ENCODE measurements around the gene FIBCD1. TPM values are rescaled to one million over a fixed set of nuclear protein-coding genes. Genes with fewer than 3 reads are reported as not detected.
A peak's percentile ranks its signal among the peaks of the same experiment; 100 is the strongest.

FIBCD1 gene
- total and polyA plus RNA-seq, 8 donors = 0.18 to 6.4 (median 0.41) TPM; not detected in 4

- H3K4me1 ChIP-seq = peaks cover 18 to 98% (median 54%) of the 10 kb centered on the region in 4 donors
- WGBS, 5 donors = 73 to 84% (median 79%) methylated on average over 6 of the region's 6 CpGs
Measured at GRCh38 chr9:130864541-130864940, 74.5 kb downstream of the FIBCD1 start.

DNA sequence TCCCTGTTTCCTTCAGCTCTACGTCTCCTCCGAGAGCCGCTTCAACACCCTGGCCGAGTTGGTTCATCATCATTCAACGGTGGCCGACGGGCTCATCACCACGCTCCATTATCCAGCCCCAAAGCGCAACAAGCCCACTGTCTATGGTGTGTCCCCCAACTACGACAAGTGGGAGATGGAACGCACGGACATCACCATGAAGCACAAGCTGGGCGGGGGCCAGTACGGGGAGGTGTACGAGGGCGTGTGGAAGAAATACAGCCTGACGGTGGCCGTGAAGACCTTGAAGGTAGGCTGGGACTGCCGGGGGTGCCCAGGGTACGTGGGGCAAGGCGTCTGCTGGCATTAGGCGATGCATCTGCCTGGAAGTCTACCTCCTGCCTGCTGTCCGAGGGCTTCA lies 76.3 kb downstream of the FIBCD1 start:
- no peak for TF ChIP-seq EP300 (IDR thresholded peaks at IDR 0.05)
- TF ChIP-seq, protein P1, sequence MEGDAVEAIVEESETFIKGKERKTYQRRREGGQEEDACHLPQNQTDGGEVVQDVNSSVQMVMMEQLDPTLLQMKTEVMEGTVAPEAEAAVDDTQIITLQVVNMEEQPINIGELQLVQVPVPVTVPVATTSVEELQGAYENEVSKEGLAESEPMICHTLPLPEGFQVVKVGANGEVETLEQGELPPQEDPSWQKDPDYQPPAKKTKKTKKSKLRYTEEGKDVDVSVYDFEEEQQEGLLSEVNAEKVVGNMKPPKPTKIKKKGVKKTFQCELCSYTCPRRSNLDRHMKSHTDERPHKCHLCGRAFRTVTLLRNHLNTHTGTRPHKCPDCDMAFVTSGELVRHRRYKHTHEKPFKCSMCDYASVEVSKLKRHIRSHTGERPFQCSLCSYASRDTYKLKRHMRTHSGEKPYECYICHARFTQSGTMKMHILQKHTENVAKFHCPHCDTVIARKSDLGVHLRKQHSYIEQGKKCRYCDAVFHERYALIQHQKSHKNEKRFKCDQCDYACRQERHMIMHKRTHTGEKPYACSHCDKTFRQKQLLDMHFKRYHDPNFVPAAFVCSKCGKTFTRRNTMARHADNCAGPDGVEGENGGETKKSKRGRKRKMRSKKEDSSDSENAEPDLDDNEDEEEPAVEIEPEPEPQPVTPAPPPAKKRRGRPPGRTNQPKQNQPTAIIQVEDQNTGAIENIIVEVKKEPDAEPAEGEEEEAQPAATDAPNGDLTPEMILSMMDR (IDR thresholded peaks at IDR 0.05) = no peak
- no peak for TF ChIP-seq POLR2A (IDR thresholded peaks at IDR 0.05)
- TF ChIP-seq POLR2AphosphoS5 (IDR thresholded peaks at IDR 0.05) = no peak
- WGBS, 5 donors = 91 to 94% (median 93%) methylated on average over 23 of the region's 23 CpGs
- Histone ChIP-seq H3K4me3 (no peak overlapping the region), H3K27me3 (no peaks in the 10 kb centered on the region), H3K9me3 (no peaks in the 10 kb centered on the region), H3K36me3 (peaks cover 19 to 72% (median 69%) of the 10 kb centered on the region in 4 donors), H3K4me1 (peaks cover 8 to 97% (median 49%) of the 10 kb centered on the region in 4 donors), H3K27ac (peak overlapping the region in 2 of 5 donors; percentile 80 to 85)
- intact Hi-C loops (cut with DNase I; ENCODE audit: low total_unique reads) = loop anchor here (5.0 kb wide), 2 partner anchors 95 to 150 kb away; no protein-coding TSS in a partner anchor
- no peak for DNase-seq

More at GRCh38 chr9:130864541-130864940, 74.5 kb downstream of the FIBCD1 start:
- Histone ChIP-seq H3K9me3 (no peaks in the 10 kb centered on the region), H3K27me3 (no peaks in the 10 kb centered on the region), H3K4me3 (no peak overlapping the region), H3K36me3 (peaks cover 19 to 67% (median 61%) of the 10 kb centered on the region in 4 donors), H3K27ac (peak overlapping the region in 1 of 5 donors; percentile 52)
- intact Hi-C loops (cut with DNase I; ENCODE audit: low total_unique reads) = loop anchor here (5.0 kb wide), 2 partner anchors 97 to 152 kb away; no protein-coding TSS in a partner anchor
- DNase-seq = no peak
- TF ChIP-seq EP300 (IDR thresholded peaks at IDR 0.05) (no peak), POLR2AphosphoS5 (IDR thresholded peaks at IDR 0.05) (no peak), POLR2A (IDR thresholded peaks at IDR 0.05) (no peak)

- Histone ChIP-seq H3K4me1 (peaks cover 8 to 95% (median 49%) of the 10 kb centered on the region in 4 donors), H3K36me3 (peaks cover 20 to 75% (median 69%) of the 10 kb centered on the region in 4 donors), H3K27ac (peak overlapping the region in 4 of 5 donors; percentile 27 to 85 (median 74)), H3K27me3 (no peaks in the 10 kb centered on the region), H3K4me3 (no peak overlapping the region), H3K9me3 (no peaks in the 10 kb centered on the region)
- WGBS, 5 donors = 82 to 93% (median 88%) methylated on average over 8 of the region's 8 CpGs
- no peak for TF ChIP-seq POLR2A (IDR thresholded peaks at IDR 0.05)
- no peak for TF ChIP-seq EP300 (IDR thresholded peaks at IDR 0.05)
- TF ChIP-seq POLR2AphosphoS5 (IDR thresholded peaks at IDR 0.05) = no peak
- TF ChIP-seq, protein P1 (IDR thresholded peaks at IDR 0.05) = no peak
- intact Hi-C loops (cut with DNase I; ENCODE audit: low total_unique reads) = loop anchor here (5.0 kb wide), 2 partner anchors 95 to 150 kb away; no protein-coding TSS in a partner anchor
- DNase-seq = no peak
Measured at GRCh38 chr9:130862217-130862616, 76.8 kb downstream of the FIBCD1 start.

DNA sequence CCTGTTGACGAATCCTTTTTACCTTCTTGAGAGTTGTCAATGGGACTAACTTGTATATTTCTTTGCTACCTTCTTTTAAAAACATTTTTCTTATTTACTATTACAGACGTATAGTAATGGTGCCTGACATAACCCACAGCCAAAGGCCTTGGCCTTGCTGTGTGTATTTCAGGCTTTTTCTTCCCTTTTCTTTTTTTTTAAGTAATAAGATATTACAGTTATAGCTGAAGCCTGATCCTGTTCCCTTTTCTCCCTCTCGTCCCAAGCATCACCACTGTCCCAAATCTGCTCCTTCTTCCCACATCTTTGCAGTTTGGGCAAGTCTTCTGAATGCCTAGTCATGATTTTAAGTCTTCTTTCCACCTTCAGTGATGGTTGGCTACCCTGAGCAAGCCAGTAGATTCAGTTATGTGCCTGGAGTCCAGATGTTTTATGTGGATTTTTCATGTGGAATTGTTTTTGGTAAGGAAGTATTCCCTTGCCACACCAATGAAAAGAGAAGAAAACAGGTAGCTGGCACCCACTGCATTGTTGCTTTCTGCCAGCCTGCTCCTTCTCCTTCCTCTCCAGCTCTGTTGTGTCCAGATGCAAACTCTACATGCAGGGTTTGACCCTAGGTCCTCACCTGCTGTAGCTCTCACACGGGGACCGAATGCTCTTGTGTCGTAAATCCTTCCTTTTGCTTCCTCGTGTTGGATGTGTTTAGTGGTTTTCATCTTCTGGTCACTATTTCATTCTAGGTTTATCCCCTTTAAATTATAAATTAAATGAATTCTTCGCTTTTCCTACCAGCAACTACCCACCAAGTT lies 77.5 kb downstream of the FIBCD1 start:
- TF ChIP-seq, protein P1 (IDR thresholded peaks at IDR 0.05) = no peak
- no peak for TF ChIP-seq EP300 (IDR thresholded peaks at IDR 0.05)
- no peak for TF ChIP-seq POLR2AphosphoS5 (IDR thresholded peaks at IDR 0.05)
- TF ChIP-seq POLR2A (IDR thresholded peaks at IDR 0.05) = no peak
- intact Hi-C loops (cut with DNase I; ENCODE audit: low total_unique reads) = loop anchor here (5.0 kb wide), 2 partner anchors 94 to 149 kb away; no protein-coding TSS in a partner anchor
- DNase-seq = no peak
- Histone ChIP-seq H3K9me3 (no peaks in the 10 kb centered on the region), H3K27ac (peak overlapping the region in 4 of 5 donors; percentile 69 to 85 (median 78)), H3K4me1 (peaks cover 8 to 89% (median 44%) of the 10 kb centered on the region in 4 donors), H3K36me3 (peaks cover 26 to 75% (median 73%) of the 10 kb centered on the region in 4 donors), H3K4me3 (no peak overlapping the region), H3K27me3 (no peaks in the 10 kb centered on the region)
- WGBS, 5 donors = 73 to 86% (median 77%) methylated on average over 8 of the region's 8 CpGs

Data from stomach (tissue), 9 donors.